ENCODE data around the gene FOXI3. TPM values are rescaled to one million over a fixed set of nuclear protein-coding genes. Genes with fewer than 3 reads are reported as not detected.
A peak's percentile ranks its signal among the peaks of the same experiment; 100 is the strongest.

The FOXI3 gene
- total RNA-seq, 2 experiments from 2014 or later: not detected

DNA sequence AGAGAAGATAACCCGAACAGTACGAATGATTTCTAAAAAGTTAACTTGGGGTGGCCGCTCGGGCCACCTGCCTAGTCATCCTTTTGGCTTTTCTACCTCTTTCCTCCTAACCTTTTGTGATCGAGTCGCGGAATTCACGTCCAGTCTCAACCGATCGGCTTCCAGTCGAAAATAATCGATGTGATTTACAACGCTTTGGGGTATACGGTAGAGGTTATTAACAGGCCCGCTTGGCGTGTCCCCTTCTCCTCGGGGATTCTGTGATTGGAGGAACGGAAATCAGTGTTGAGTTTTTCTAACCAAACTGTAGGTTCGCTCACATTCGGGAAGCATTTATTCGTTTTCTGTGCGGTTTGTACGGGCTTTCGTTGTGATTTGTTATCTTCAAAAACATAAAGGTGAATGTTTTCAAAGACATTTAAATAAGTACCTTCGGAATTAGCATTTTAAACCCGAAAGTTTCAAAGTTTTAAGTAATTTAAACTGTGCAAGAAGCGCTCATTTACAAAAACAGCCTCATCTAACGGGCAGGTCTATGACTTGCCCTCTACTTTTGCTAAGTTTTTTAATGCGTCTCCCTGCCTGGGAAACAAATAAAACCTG lies 588 bp upstream of the FOXI3 start:
- peak; percentile 2 for DNase-seq
- Mint-ChIP-seq H3K36me3 (ENCODE audit: low read depth) (no peaks in the 10 kb centered on the region), H3K4me3 (peak overlapping the region; percentile 60), H3K9me3 (no peaks in the 10 kb centered on the region), H3K4me1 (ENCODE audit: low read depth) (peaks cover 4% of the 10 kb centered on the region), H3K27me3 (peaks cover 53% of the 10 kb centered on the region), H3K27ac (no peak overlapping the region)
- no peak for ATAC-seq
- TF ChIP-seq, protein P1, sequence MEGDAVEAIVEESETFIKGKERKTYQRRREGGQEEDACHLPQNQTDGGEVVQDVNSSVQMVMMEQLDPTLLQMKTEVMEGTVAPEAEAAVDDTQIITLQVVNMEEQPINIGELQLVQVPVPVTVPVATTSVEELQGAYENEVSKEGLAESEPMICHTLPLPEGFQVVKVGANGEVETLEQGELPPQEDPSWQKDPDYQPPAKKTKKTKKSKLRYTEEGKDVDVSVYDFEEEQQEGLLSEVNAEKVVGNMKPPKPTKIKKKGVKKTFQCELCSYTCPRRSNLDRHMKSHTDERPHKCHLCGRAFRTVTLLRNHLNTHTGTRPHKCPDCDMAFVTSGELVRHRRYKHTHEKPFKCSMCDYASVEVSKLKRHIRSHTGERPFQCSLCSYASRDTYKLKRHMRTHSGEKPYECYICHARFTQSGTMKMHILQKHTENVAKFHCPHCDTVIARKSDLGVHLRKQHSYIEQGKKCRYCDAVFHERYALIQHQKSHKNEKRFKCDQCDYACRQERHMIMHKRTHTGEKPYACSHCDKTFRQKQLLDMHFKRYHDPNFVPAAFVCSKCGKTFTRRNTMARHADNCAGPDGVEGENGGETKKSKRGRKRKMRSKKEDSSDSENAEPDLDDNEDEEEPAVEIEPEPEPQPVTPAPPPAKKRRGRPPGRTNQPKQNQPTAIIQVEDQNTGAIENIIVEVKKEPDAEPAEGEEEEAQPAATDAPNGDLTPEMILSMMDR (IDR thresholded peaks at IDR 0.05): no peak
- POLR2A ChIA-PET: no interaction called here
- CTCF ChIA-PET: no interaction called here
- intact Hi-C loops (cut with micrococcal nuclease): no loop called here

DNA sequence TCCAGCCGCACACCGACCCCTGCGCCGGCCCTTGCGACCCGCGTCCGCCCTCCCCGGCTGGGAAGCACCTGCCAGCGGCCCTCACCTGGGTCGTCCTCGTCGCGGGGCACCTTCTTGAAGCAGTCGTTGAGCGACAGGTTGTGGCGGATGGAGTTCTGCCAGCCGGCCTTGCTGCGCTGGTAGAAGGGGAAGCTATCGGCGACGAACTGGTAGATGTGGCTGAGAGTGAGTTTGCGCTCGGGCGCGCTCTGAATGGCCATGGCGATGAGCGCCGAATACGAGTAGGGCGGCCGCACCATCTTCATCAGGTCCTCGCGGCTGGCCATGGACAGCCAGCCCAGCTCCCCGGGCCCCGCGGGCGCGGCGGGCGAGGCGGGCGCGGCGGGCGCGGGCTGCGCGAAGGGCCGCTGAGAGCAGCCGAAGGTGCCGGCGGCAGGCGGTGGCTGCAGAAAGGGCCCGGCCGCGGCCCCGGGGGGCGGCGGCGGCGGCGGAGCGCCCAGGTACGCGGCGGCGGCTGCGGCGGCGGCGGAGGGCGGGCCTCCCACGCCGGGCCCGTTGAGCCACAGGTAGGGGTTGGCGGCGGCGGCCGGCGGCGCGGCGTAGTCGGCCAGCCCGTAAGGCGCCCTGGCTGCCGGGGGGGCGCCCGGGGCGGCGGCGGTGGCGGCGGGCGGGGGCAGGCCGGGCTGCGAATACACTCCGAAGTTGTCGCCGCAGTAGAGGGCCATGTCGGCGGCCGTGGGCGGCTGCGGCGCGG lies 505 bp downstream of the FOXI3 start:
- H3K36me3 Mint-ChIP-seq (ENCODE audit: low read depth): no peaks in the 10 kb centered on the region
- H3K4me1 Mint-ChIP-seq (ENCODE audit: low read depth): peaks cover 4% of the 10 kb centered on the region
- CTCF ChIA-PET: no interaction called here
- TF ChIP-seq, protein P1 (IDR thresholded peaks at IDR 0.05): no peak
- H3K27ac Mint-ChIP-seq: no peak overlapping the region
- peak overlapping the region; percentile 38 for H3K4me3 Mint-ChIP-seq
- POLR2A ChIA-PET: no interaction called here
- H3K9me3 Mint-ChIP-seq: no peaks in the 10 kb centered on the region
- DNase-seq (peak; percentile 21), ATAC-seq (peak; percentile 48)
- intact Hi-C loops (cut with micrococcal nuclease): no loop called here
- H3K27me3 Mint-ChIP-seq: peaks cover 50% of the 10 kb centered on the region

GRCh38 chr2:88450925-88451810 lies 1.3 kb downstream of the FOXI3 start:
- peaks cover 55% of the 10 kb centered on the region for H3K27me3 Mint-ChIP-seq
- H3K9me3 Mint-ChIP-seq: no peaks in the 10 kb centered on the region
- intact Hi-C loops (cut with micrococcal nuclease): no loop called here
- H3K4me3 Mint-ChIP-seq: peak overlapping the region; percentile 38
- ChIA-PET POLR2A (no interaction called here), CTCF (no interaction called here)
- ATAC-seq (no peak), DNase-seq (no peak)
- H3K4me1 Mint-ChIP-seq (ENCODE audit: low read depth): peaks cover 4% of the 10 kb centered on the region
- no peaks in the 10 kb centered on the region for H3K36me3 Mint-ChIP-seq (ENCODE audit: low read depth)
- TF ChIP-seq, protein P1 (IDR thresholded peaks at IDR 0.05): no peak
- no peak overlapping the region for H3K27ac Mint-ChIP-seq

- no peak overlapping the region for H3K27ac Mint-ChIP-seq
- no peaks in the 10 kb centered on the region for H3K36me3 Mint-ChIP-seq (ENCODE audit: low read depth)
- ChIA-PET POLR2A (no interaction called here), CTCF (no interaction called here)
- peaks cover 4% of the 10 kb centered on the region for H3K4me1 Mint-ChIP-seq (ENCODE audit: low read depth)
- TF ChIP-seq, protein P1 (IDR thresholded peaks at IDR 0.05): no peak
- no peak for DNase-seq
- H3K27me3 Mint-ChIP-seq: peaks cover 50% of the 10 kb centered on the region
- H3K9me3 Mint-ChIP-seq: no peaks in the 10 kb centered on the region
- intact Hi-C loops (cut with micrococcal nuclease): no loop called here
- no peak for ATAC-seq
- H3K4me3 Mint-ChIP-seq: no peak overlapping the region
Measured at GRCh38 chr2:88450186-88450585, 2.3 kb downstream of the FOXI3 start.
